OCI-LY1 (cell line): ENCODE data around the gene MAGI1.

Source experiments
- EZH2 ChIP-seq: fragments of 200-600 bp; sonication (generic), shearing (Covaris generic); IDR thresholded peaks from 2 replicates; pipeline ENCODE4 v1.8.0; 2017; ENCODE audit warnings: borderline replicate concordance, mixed run types, mild to moderate bottlenecking, antibody characterized with exemption, low read length, moderate library complexity, mixed read lengths
- TF ChIP-seq, protein P1 (sequence below): fragments of 200-600 bp; sonication (generic), shearing (Covaris generic); IDR thresholded peaks from 2 replicates; pipeline ENCODE4 v1.5.1; 2017; ENCODE audit warnings: mild to moderate bottlenecking, antibody characterized with exemption, low read length, moderate library complexity, mixed read lengths

DNA sequence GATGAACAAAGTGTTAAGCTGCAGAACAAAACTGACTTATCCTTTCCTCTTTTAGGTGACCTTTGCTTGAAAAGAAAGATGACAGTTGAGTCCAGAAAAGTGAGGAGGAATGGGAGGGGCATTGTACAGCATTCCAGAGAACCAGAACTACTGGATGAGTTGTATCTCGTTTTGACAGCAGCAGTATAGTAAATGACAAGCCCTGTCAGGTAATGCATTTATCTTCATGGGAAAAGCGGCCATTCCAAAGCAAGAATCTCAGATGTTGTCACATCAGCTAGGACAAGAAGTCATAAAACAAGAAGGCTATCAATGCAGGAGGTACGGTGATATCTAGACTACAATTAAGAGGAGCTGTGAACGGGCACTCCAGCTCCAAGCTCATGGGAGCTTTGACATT, 421.5 kb downstream of the MAGI1 start:
- TF ChIP-seq, protein P1, sequence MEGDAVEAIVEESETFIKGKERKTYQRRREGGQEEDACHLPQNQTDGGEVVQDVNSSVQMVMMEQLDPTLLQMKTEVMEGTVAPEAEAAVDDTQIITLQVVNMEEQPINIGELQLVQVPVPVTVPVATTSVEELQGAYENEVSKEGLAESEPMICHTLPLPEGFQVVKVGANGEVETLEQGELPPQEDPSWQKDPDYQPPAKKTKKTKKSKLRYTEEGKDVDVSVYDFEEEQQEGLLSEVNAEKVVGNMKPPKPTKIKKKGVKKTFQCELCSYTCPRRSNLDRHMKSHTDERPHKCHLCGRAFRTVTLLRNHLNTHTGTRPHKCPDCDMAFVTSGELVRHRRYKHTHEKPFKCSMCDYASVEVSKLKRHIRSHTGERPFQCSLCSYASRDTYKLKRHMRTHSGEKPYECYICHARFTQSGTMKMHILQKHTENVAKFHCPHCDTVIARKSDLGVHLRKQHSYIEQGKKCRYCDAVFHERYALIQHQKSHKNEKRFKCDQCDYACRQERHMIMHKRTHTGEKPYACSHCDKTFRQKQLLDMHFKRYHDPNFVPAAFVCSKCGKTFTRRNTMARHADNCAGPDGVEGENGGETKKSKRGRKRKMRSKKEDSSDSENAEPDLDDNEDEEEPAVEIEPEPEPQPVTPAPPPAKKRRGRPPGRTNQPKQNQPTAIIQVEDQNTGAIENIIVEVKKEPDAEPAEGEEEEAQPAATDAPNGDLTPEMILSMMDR = no peak
- no peak for TF ChIP-seq EZH2
